T-helper 22 cell (primary cell): ENCODE data around the gene KDM6B.

ENCODE experiments used
- DNase-seq: peaks from one replicate; pipeline ENCODE4 v3.0.0-alpha.2; 2020; ENCODE audit warnings: low read depth

KDM6B gene

DNA sequence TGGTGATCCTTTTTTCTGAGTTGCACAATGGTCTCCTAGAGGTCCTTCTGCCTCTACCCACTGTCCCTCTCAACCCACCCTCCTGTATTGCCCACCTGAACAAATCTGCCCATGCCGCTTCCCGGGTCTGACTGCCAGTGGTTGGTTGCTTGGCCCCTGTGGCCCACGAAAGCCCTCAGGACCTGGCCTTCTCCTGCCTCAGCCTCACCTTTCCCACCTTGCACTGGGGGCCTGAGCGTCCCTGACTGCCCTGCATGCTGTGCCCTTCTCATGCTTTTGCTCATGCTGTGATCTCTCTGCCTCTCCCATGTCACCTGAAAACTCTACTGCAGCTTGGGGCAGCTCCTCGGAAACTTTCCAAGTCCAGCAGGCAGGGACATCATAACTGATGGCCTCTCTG lies 13.8 kb upstream of the KDM6B start:
- no peak for DNase-seq

GRCh38 chr17:7822126-7822525 lies 11.9 kb upstream of the KDM6B start:
- DNase-seq = no peak

DNA sequence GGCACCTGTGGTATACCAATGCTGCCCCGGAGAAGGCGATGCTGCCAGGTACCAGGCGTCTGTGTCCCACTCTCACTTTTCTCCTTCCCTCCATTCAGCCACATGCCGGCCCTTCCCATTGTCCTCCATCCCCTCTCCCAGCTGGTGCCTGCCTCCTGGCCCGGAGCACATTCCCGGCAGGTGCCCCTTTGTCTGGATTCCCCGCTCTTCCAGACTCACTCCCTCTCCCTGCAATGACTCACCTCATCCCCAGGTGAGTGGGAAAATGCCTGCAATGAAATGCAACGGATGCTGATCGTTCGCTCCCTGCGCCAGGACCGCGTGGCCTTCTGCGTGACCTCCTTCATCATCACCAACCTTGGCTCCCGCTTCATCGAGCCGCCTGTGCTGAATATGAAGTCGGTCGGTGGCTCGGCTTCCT lies 10.4 kb upstream of the KDM6B start:
- no peak for DNase-seq

DNA sequence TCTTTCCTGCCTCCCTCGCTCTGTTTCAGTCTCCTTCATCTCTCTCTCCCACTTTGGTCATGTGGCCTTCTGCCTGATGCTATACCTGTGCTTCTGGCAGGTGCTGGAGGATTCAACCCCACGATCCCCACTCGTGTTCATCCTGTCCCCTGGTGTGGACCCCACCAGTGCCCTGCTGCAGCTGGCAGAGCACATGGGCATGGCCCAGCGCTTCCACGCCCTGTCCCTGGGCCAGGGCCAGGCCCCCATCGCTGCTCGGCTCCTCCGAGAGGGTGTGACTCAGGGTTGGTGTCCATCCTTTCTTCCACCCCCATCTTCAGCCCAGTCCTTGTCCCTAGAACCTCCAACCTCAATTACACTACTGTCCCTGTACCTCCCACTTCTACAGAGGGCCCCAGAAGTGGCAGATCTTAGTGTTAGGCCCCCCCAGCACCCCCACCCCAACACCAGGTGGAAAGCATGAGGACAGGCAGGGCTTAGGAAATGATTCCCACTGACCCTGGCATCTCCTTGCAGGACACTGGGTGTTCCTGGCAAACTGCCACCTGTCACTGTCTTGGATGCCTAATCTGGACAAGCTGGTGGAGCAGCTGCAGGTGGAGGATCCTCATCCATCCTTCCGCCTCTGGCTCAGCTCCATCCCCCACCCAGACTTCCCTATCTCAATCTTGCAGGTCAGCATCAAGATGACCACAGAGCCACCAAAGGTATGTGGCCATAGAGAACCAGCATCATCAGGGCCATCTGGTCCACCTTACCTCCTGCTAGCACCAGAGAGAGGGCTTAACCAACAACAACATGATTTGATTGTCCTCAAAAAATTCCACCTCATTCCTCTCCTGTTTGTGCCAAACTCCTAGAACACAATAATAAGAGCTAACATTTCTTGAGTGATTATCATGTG lies 9.7 kb upstream of the KDM6B start:
- no peak for DNase-seq

GRCh38 chr17:7825206-7825990 lies 8.6 kb upstream of the KDM6B start:
- no peak for DNase-seq

DNA sequence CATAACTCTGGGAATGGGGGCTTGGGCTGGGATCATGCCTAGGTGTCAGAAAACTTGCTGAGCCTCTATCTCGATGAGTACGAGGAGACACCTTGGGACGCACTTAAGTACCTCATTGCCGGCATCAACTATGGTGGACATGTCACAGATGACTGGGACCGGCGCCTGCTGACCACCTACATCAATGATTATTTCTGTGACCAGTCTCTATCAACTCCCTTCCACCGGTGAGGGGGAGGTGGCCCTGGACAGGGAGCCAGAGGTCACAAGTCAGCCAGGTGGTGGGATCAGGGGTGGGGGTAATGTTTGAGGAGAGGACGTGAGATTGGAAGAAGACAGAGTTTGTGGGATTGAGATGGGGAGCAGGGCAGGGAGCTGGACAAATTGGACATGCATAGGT lies 3.4 kb upstream of the KDM6B start:
- DNase-seq = no peak

DNA sequence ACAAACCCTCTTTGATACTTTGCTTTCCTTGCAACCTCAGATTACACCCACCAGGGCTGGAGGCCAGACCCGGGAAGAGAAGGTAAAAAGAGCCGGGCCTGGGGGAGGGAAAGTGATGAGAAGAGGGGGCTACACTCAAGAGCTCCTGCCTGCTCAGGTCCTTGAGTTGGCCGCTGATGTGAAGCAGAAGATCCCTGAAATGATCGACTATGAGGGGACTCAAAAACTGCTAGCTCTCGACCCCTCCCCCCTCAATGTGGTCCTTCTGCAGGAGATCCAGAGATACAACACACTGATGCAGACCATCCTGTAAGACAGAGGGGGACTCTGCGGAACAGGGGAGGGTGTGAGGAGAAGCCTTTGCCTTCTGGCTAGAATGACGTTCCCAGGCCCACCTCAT lies 2.8 kb upstream of the KDM6B start:
- DNase-seq = no peak

DNA sequence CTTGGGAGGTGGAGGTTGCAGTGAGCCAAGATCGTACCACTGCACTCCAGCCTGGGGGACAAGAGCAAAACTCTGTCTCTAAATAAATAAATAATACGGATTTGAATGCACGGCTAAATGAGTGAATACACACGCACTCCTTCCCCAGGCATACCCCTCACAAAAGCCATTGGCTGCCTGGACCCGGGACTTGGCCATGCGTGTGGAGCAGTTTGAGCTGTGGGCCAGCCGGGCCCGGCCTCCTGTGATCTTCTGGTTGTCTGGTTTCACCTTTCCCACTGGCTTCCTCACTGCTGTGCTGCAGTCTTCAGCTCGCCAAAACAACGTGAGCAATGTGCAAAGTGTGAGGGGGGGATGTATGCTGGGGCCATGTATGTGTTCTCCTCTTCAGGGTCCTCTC lies 1.6 kb upstream of the KDM6B start:
- no peak for DNase-seq

DNA sequence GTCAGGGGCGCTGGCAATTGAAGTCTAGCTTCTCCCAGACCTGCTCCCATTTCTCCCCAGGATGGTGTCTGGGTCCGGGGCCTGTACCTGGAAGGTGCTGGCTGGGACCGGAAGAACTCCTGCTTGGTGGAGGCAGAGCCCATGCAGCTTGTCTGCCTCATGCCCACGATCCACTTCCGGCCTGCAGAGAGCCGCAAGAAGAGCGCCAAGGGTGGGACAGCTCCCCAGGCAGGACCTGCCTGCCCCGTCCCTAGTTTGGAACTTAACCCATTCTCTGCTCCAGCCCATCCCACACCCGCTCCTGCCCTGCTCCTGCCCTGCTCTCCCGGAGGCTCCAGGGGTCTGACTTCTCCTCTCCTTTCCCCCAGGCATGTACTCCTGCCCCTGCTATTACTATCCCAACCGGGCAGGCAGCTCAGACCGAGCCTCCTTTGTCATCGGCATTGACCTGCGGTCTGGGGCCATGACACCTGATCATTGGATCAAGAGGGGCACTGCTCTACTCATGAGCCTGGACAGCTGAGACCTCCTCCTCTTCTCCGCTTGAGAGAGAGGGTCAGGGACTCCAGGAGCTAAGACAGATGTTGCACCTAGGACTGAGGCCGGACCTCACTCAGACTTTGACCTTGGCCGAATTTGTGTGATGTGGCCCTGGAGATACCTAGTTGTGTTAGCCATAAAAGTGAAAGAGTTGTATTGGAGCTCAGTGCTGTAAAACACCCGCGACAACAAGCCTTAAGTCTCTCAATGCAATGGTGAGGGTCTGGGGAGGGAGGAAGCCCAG lies 814 bp upstream of the KDM6B start:
- no peak for DNase-seq

- DNase-seq = peak; percentile 67
Measured at GRCh38 chr17:7834542-7834956, 532 bp downstream of the KDM6B start.

DNA sequence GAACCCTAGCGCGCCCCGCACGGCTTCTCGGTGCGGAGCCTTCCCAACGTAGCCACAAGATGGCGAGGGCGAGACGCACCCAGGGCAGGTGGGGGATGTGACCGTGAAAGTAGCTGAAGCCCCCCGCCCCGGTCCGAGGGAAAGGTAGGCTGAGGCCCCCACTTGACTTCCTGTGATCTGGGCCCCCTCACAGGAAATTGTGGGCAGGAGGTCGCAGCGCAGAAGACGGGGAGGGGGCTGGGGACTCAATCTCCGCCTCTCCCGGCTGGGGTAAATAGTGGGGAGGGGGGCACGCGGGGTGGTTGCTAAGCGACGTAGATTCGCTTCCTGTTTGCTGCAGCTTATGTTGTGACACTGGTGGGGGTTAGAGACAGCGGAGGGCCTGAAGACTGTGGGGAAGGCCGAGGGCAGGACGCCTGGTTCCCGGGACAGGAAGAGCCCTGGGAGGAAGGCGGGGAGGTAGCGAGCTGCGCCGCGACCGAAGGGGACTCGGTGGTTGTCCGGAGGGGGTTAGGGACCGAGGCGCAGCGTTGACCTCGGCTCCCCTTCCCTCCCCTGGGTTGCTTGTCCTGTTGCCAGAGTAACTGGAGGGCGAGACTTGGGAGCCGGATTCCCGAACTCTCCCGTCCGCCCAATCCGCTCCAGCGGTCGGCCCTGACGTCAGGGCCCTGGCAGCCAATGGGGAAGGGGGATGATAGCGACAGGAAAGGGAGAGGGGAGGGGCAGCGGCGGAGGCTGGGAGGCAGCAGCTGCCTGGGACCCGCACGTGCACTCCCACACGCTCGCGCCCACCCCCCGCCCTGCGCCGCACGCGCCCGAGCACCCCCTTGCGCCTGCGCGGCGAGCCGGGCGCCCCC lies 1.2 kb downstream of the KDM6B start:
- peak; percentile 96 for DNase-seq

DNA sequence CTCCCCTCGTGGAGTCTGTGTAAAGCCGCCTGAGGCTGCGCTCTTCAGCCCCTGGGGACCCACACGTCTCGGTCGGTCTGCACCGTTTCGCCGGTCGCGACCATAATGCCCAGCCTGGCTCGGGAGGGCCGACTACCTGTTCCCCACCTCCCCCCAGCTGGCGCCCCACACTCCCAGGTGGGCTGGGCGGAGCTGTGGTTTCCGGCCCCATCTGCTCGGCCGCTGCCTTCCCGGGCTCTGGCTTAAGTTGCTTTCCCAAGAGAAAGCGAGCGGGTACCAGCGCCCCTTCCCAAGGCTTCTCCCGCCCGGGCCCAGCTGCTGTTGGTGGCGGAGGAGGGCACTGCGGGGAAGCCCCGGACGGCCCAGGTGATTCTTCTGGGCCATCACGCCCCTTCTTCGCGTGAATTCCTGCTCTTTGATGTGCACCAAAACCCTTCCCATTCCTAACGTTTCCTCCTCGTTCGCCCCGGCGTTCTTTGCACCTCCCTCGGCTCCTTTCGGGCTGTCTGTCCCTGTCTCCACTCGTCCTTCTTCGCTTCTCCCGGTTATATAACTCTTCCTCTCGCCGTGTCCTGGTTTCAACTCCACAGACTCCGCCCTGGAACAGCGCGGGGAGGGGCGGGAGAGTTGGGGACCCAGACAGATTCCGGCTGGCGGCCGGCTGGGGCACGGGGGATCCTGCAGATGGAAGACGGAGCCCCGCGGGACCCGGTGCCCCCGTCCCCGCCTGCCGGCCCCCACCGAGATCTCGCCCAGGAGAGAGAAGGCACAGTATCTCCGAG lies 2.0 kb downstream of the KDM6B start:
- DNase-seq = peak; percentile 50

GRCh38 chr17:7836596-7837407 lies 2.8 kb downstream of the KDM6B start:
- peak; percentile 70 for DNase-seq

DNA sequence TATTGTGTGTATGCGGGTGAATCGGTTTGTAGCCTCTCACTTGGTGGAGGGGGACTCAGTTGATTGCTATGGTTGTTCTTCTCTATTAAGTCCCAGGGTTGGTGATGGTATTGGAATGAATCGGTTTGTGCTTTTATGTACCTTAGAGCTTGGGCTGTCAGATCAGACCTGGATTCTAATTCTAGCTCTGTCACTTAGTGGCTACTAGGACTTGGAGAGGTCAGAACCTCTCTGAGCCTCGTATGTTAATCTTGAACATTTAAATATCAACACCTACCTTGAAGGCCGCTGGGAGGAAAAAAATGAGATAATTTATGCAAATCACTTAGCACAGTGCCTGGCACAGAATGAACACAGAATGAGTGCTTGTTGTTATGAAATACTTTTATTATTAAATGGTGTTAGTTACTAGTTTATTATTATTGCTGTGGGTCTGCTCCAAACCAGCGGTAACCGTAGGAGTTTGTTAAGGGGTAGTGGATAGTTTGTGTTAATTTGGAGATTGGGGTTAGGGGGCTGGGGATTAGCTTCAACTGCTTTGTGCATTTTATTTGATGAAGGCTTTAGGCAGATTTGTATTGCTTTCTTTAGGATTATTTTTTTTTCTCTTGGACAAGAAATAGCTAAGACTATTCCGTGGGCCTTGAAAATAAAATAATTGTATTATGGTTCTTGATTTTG lies 3.5 kb downstream of the KDM6B start:
- no peak for DNase-seq

- DNase-seq = no peak
Measured at GRCh38 chr17:7838090-7839075, 4.4 kb downstream of the KDM6B start.

DNA sequence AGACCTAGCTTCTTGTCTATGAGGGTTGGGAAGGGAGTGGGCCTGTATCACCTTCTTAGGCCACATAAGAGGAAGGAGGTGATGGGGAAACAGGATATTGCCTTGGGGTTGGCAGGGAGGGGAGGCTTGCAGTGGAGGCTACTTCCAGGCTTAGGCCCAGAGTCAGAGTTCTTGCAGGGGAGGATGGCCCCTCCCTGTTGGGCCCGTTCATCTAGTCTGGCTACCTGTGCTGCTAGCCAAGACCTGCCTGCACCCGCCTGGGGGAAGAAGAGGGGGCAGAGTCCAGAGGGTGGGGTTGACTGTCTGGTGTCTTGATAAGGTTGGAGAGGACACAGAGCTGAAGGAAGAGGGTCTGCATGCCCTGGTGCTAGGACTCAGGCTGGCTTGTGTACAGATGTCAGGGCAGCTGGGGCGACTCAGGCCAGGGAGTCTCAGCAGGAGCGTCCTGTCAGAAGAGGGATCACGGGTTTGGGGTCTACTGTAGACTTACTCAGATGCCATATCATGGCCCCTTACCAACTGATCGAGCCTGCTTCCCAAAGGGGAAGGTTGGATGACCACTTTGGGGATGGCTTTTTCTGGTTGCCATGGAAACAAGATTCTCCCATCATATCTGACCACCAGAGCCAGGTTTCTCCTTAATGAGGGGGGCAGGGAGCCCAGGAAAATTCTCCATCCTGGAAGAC lies 5.3 kb downstream of the KDM6B start:
- DNase-seq = no peak

DNA sequence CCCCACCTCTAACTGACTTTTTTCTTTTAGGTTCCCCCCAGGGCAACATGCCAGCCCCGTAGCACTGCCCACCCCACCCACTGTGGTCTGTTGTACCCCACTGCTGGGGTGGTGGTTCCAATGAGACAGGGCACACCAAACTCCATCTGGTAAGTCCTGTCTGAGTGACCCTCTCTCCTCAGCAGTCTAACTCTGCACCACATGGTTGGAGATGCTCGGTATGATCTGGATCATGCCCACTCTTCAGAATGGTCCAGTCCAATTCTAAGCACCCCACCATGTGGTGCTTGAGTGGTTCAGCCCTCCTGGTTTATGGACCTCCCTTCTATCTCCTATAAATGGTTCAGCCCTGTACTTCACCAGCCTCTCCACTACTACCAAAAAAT lies 5.9 kb downstream of the KDM6B start:
- DNase-seq = no peak
